SK-N-SH treated with all-trans-retinoic acid at 6 μM for 48 hours (cell line): ENCODE data around the gene GOT1.

Experiments used
- ARNTL ChIP-seq: fragments of 450-650 bp; formaldehyde crosslinking; IDR thresholded peaks from 2 replicates; pipeline ENCODE4 v1.5.0; 2020; ENCODE audit warnings: low read depth, mild to moderate bottlenecking, moderate library complexity, borderline replicate concordance
- CSRNP3 ChIP-seq: fragments of 250-450 bp; sonication (Bioruptor Pico); IDR thresholded peaks from 2 replicates; pipeline ENCODE4 v1.5.1; 2021; ENCODE audit warnings: mild to moderate bottlenecking, moderate library complexity
- GLIS3 ChIP-seq: fragments of 250-450 bp; sonication (Bioruptor Pico); IDR thresholded peaks from 2 replicates; pipeline ENCODE4 v1.5.0; 2020; ENCODE audit warnings: mild to moderate bottlenecking, moderate library complexity
- ZFP3 ChIP-seq: fragments of 250-450 bp; sonication (Bioruptor Pico); IDR thresholded peaks from 2 replicates; pipeline ENCODE4 v1.5.0; 2020; ENCODE audit warnings: mild to moderate bottlenecking, moderate library complexity
- ZNF565 ChIP-seq: fragments of 450-650 bp; formaldehyde crosslinking; conservative IDR thresholded peaks from 2 replicates; pipeline ENCODE4 v1.5.0; 2020; ENCODE audit warnings: low read depth, mild to moderate bottlenecking, moderate library complexity
- ZNF70 ChIP-seq: fragments of 450-650 bp; formaldehyde crosslinking; IDR thresholded peaks from 2 replicates; pipeline ENCODE4 v1.5.0; 2020; ENCODE audit warnings: mild to moderate bottlenecking, moderate library complexity
- TF ChIP-seq, protein P1 (sequence below): fragments of 250-450 bp; sonication (Bioruptor Pico); IDR thresholded peaks from 2 replicates; pipeline ENCODE4 v1.8.0; 2020; ENCODE audit warnings: mild to moderate bottlenecking, moderate library complexity, borderline replicate concordance

DNA sequence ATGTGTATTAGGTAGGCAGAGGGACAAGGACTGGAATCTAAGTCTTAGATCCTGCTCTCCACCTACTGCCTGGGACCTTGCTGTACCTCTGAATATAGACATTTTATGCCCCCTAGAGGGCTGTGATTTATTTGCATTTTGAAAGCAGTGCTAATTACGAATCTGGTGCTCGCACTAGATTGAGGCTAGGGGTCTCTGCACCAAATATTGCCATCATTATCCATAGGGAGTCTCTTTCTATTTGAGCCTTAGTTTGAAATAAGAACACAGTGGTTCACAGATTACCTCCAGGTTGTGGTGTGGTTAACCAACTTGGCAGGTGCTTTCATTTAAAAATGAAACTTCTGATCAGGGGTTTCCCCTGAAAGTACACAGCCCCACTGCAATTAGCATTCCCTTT, 59.4 kb downstream of the GOT1 start:
- TF ChIP-seq ARNTL (no peak), ZNF565 (no peak), ZNF70 (CRISPR knock-in tag) (no peak), GLIS3 (CRISPR knock-in tag) (no peak), CSRNP3 (CRISPR knock-in tag) (no peak), ZFP3 (CRISPR knock-in tag) (no peak)
- TF ChIP-seq, protein P1, sequence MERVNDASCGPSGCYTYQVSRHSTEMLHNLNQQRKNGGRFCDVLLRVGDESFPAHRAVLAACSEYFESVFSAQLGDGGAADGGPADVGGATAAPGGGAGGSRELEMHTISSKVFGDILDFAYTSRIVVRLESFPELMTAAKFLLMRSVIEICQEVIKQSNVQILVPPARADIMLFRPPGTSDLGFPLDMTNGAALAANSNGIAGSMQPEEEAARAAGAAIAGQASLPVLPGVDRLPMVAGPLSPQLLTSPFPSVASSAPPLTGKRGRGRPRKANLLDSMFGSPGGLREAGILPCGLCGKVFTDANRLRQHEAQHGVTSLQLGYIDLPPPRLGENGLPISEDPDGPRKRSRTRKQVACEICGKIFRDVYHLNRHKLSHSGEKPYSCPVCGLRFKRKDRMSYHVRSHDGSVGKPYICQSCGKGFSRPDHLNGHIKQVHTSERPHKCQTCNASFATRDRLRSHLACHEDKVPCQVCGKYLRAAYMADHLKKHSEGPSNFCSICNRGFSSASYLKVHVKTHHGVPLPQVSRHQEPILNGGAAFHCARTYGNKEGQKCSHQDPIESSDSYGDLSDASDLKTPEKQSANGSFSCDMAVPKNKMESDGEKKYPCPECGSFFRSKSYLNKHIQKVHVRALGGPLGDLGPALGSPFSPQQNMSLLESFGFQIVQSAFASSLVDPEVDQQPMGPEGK = no peak
